Measurements from ENCODE around the gene GPATCH1.
"Not testable (repeated sequence)": the region's sequence is repeated elsewhere in the genome, so short reads cannot be mapped to it uniquely, and the experiment has no call there.

Gene GPATCH1

GRCh38 chr19:33143897-33144405 lies 63.0 kb downstream of the GPATCH1 start:
- no peak overlapping the region for H3K4me3 ChIP-seq (ENCODE audit: control insufficient read depth, low read depth, low read length)
- peak; percentile 86 for TF ChIP-seq CTCF (conservative IDR thresholded peaks at IDR 0.05; ENCODE audit: control insufficient read depth, insufficient read depth, low read depth, low read length)
- peak; percentile 64 for DNase-seq (ENCODE audit: low read depth)

- no peak for DNase-seq (ENCODE audit: low read depth)
- no peak overlapping the region for H3K4me3 ChIP-seq (ENCODE audit: control insufficient read depth, low read depth, low read length)
- TF ChIP-seq CTCF (conservative IDR thresholded peaks at IDR 0.05; ENCODE audit: control insufficient read depth, insufficient read depth, low read depth, low read length): no peak
These were observed 65.2 kb downstream of the GPATCH1 start for GRCh38 chr19:33146209-33146608.

- no peak for TF ChIP-seq CTCF (conservative IDR thresholded peaks at IDR 0.05; ENCODE audit: control insufficient read depth, insufficient read depth, low read depth, low read length)
These were observed 66.6 kb downstream of the GPATCH1 start for GRCh38 chr19:33147538-33147937.

GRCh38 chr19:33150852-33151518 lies 70.0 kb downstream of the GPATCH1 start:
- no peak for DNase-seq (ENCODE audit: low read depth)
- TF ChIP-seq CTCF (conservative IDR thresholded peaks at IDR 0.05; ENCODE audit: control insufficient read depth, insufficient read depth, low read depth, low read length): no peak
- H3K4me3 ChIP-seq (ENCODE audit: control insufficient read depth, low read depth, low read length): no peak overlapping the region

More at GRCh38 chr19:33147538-33147937, 66.6 kb downstream of the GPATCH1 start:
- H3K4me3 ChIP-seq (ENCODE audit: control insufficient read depth, low read depth, low read length): no peak overlapping the region
- no peak for DNase-seq (ENCODE audit: low read depth)

GRCh38 chr19:33152176-33152575 lies 71.2 kb downstream of the GPATCH1 start:
- H3K4me3 ChIP-seq (ENCODE audit: control insufficient read depth, low read depth, low read length): no peak overlapping the region
- peak; percentile 57 for DNase-seq (ENCODE audit: low read depth)
- TF ChIP-seq CTCF (conservative IDR thresholded peaks at IDR 0.05; ENCODE audit: control insufficient read depth, insufficient read depth, low read depth, low read length): no peak

- DNase-seq (ENCODE audit: low read depth): not testable (repeated sequence)
These were observed 71.6 kb downstream of the GPATCH1 start for GRCh38 chr19:33152625-33153024.

GRCh38 chr19:33154313-33154712 lies 73.3 kb downstream of the GPATCH1 start:
- H3K4me3 ChIP-seq (ENCODE audit: control insufficient read depth, low read depth, low read length); DNase-seq (ENCODE audit: low read depth): not testable (repeated sequence)

More at GRCh38 chr19:33152625-33153024, 71.6 kb downstream of the GPATCH1 start:
- not testable (repeated sequence) for H3K4me3 ChIP-seq (ENCODE audit: control insufficient read depth, low read depth, low read length)

GRCh38 chr19:33156334-33156733 lies 75.4 kb downstream of the GPATCH1 start:
- no peak overlapping the region for H3K4me3 ChIP-seq (ENCODE audit: control insufficient read depth, low read depth, low read length)
- TF ChIP-seq CTCF (conservative IDR thresholded peaks at IDR 0.05; ENCODE audit: control insufficient read depth, insufficient read depth, low read depth, low read length): no peak
- peak; percentile 87 for DNase-seq (ENCODE audit: low read depth)

All from fibroblast of mammary gland (primary cell).